Skeletal muscle satellite cell (primary cell): Measurements from ENCODE around the gene THADA. TPM values are rescaled to one million over a fixed set of nuclear protein-coding genes. Genes with fewer than 3 reads are reported as not detected.
"Not testable (repeated sequence)": the region's sequence is repeated elsewhere in the genome, so short reads cannot be mapped to it uniquely, and the experiment has no call there.

Experiments
- H3K27me3 ChIP-seq: 2 replicates; pipeline ENCODE4 v1.7.0; 2013; ENCODE audit warnings: low read length; ENCODE audit not compliant: control insufficient read depth, insufficient read depth
- H3K36me3 ChIP-seq: 2 replicates; pipeline ENCODE4 v1.7.0; 2013; ENCODE audit warnings: mild to moderate bottlenecking, control low read depth, low read length; ENCODE audit not compliant: insufficient read depth
- H3K4me1 ChIP-seq: 2 replicates; pipeline ENCODE4 v1.7.0; 2013; ENCODE audit warnings: low read length; ENCODE audit not compliant: control insufficient read depth, insufficient read depth
- H3K4me2 ChIP-seq: 2 replicates; pipeline ENCODE4 v1.7.0; 2013; ENCODE audit warnings: mild to moderate bottlenecking, low read length
- H3K4me3 ChIP-seq: 2 replicates; pipeline ENCODE4 v1.7.0; 2013; ENCODE audit warnings: low read length
- H3K9ac ChIP-seq: 2 replicates; pipeline ENCODE4 v1.7.0; 2013; ENCODE audit warnings: mild to moderate bottlenecking, low read depth, low read length, moderate library complexity
- H3K9me3 ChIP-seq: replicated peaks from 2 replicates; pipeline ENCODE4 v1.7.0; 2013; ENCODE audit warnings: mild to moderate bottlenecking, control low read depth, low read length
- total RNA-seq: library from RNA; depleted of rRNA; stranded (reverse); fragments of >200 nt; gene quantifications from 2 replicates; pipeline ENCODE4 v1.2.3, GENCODE V29; 2012; rRNA removed

The THADA gene
- total RNA-seq = 26.0 and 29.9 TPM in 2 replicates

GRCh38 chr2:43595603-43596412, at the start of gene THADA:
THADA (minus strand) TSS chr2:43596038; CDS start chr2:43592392, 3,646 bp downstream.
- H3K27me3 ChIP-seq = no peaks in the 10 kb centered on the region
- H3K9ac ChIP-seq = peak within 1 kb of the TSS; percentile 88
- peaks cover 1% of the 10 kb centered on the region for H3K36me3 ChIP-seq
- peak within 1 kb of the TSS; percentile 92 for H3K4me2 ChIP-seq
- H3K4me1 ChIP-seq = peaks cover 34% of the 10 kb centered on the region
- no peaks in the 10 kb centered on the region for H3K9me3 ChIP-seq
- H3K4me3 ChIP-seq = peak within 1 kb of the TSS; percentile 83

GRCh38 chr2:43643680-43644079, 47.8 kb upstream of the THADA start:
- no peak overlapping the region for H3K4me2 ChIP-seq
- no peaks in the 10 kb centered on the region for H3K9me3 ChIP-seq
- H3K4me1 ChIP-seq = no peaks in the 10 kb centered on the region
- no peaks in the 10 kb centered on the region for H3K36me3 ChIP-seq
- no peak overlapping the region for H3K4me3 ChIP-seq
- H3K9ac ChIP-seq = no peak overlapping the region
- no peaks in the 10 kb centered on the region for H3K27me3 ChIP-seq

- H3K36me3 ChIP-seq = no peaks in the 10 kb centered on the region
These were observed 46.5 kb upstream of the THADA start for GRCh38 chr2:43642363-43642762.

GRCh38 chr2:43637030-43637803, 41.4 kb upstream of the THADA start, which contains the start of gene PLEKHH2:
PLEKHH2 (plus strand) TSS chr2:43637260; CDS start chr2:43644674, 7,414 bp downstream.
- peaks cover 18% of the 10 kb centered on the region for H3K27me3 ChIP-seq
- H3K4me2 ChIP-seq = peak within 1 kb of the TSS; percentile 81
- H3K4me1 ChIP-seq = peaks cover 17% of the 10 kb centered on the region
- H3K9ac ChIP-seq = peak within 1 kb of the TSS; percentile 70
- no peaks in the 10 kb centered on the region for H3K9me3 ChIP-seq
- H3K4me3 ChIP-seq = peak within 1 kb of the TSS; percentile 82
- H3K36me3 ChIP-seq = no peaks in the 10 kb centered on the region

More at GRCh38 chr2:43642363-43642762, 46.5 kb upstream of the THADA start:
- peaks cover 5% of the 10 kb centered on the region for H3K4me1 ChIP-seq
- H3K9ac ChIP-seq = no peak overlapping the region
- peaks cover 3% of the 10 kb centered on the region for H3K27me3 ChIP-seq
- H3K9me3 ChIP-seq = no peaks in the 10 kb centered on the region
- H3K4me2 ChIP-seq = no peak overlapping the region
- H3K4me3 ChIP-seq = no peak overlapping the region

- H3K9ac ChIP-seq = no peak overlapping the region
- no peaks in the 10 kb centered on the region for H3K9me3 ChIP-seq
- H3K27me3 ChIP-seq = peaks cover 24% of the 10 kb centered on the region
- H3K4me1 ChIP-seq = peaks cover 17% of the 10 kb centered on the region
- H3K4me2 ChIP-seq = peak overlapping the region; percentile 81
- no peaks in the 10 kb centered on the region for H3K36me3 ChIP-seq
- peak overlapping the region; percentile 82 for H3K4me3 ChIP-seq
These were observed 40.8 kb upstream of the THADA start for GRCh38 chr2:43636621-43637020.

GRCh38 chr2:43636153-43636552, 40.3 kb upstream of the THADA start:
- H3K4me2 ChIP-seq, H3K9ac ChIP-seq, H3K36me3 ChIP-seq, H3K9me3 ChIP-seq, H3K4me3 ChIP-seq: not testable (repeated sequence)
- Histone ChIP-seq H3K4me1 (peaks cover 17% of the 10 kb centered on the region), H3K27me3 (peaks cover 27% of the 10 kb centered on the region)

GRCh38 chr2:43634604-43635306, 38.9 kb upstream of the THADA start:
- H3K4me3 ChIP-seq = no peak overlapping the region

GRCh38 chr2:43631618-43632317, 35.9 kb upstream of the THADA start:
- Histone ChIP-seq H3K4me3 (no peak overlapping the region), H3K36me3 (no peaks in the 10 kb centered on the region), H3K9ac (no peak overlapping the region), H3K4me1 (peaks cover 10% of the 10 kb centered on the region), H3K27me3 (peaks cover 51% of the 10 kb centered on the region), H3K9me3 (no peaks in the 10 kb centered on the region), H3K4me2 (no peak overlapping the region)

More at GRCh38 chr2:43634604-43635306, 38.9 kb upstream of the THADA start:
- Histone ChIP-seq H3K9ac (no peak overlapping the region), H3K27me3 (peaks cover 33% of the 10 kb centered on the region), H3K9me3 (no peaks in the 10 kb centered on the region), H3K36me3 (no peaks in the 10 kb centered on the region), H3K4me2 (peak overlapping the region; percentile 32), H3K4me1 (peaks cover 17% of the 10 kb centered on the region)

GRCh38 chr2:43622931-43623451, 27.2 kb upstream of the THADA start:
- H3K9ac ChIP-seq = no peak overlapping the region
- no peak overlapping the region for H3K4me2 ChIP-seq
- peaks cover 48% of the 10 kb centered on the region for H3K27me3 ChIP-seq
- H3K4me3 ChIP-seq = no peak overlapping the region
- no peaks in the 10 kb centered on the region for H3K4me1 ChIP-seq
- H3K36me3 ChIP-seq = no peaks in the 10 kb centered on the region
- H3K9me3 ChIP-seq = no peaks in the 10 kb centered on the region

GRCh38 chr2:43619511-43619910, 23.7 kb upstream of the THADA start:
- Histone ChIP-seq H3K4me2 (no peak overlapping the region), H3K9ac (no peak overlapping the region), H3K4me3 (no peak overlapping the region), H3K27me3 (peaks cover 39% of the 10 kb centered on the region), H3K36me3 (no peaks in the 10 kb centered on the region), H3K9me3 (no peaks in the 10 kb centered on the region), H3K4me1 (peaks cover 5% of the 10 kb centered on the region)
